SK-N-MC (cell line): ENCODE measurements around the gene TMEM185B.

Experiments
- EZH2 ChIP-seq: fragments of 200-600 bp; sonication (generic); IDR thresholded peaks from one replicate; pipeline ENCODE4 v1.6.1; 2017; ENCODE audit warnings: antibody characterized with exemption
- FOXP2 ChIP-seq: optimal IDR thresholded peaks from 2 replicates; pipeline ENCODE3; 2011; ENCODE audit warnings: mild to moderate bottlenecking, moderate library complexity; ENCODE audit not compliant: insufficient read depth; ENCODE audit errors: extremely low read length, control extremely low read depth
- POLR2AphosphoS5 ChIP-seq: IDR thresholded peaks from 2 replicates; pipeline ENCODE4 v1.6.1; 2012; ENCODE audit warnings: mild to moderate bottlenecking, low read depth, low read length, borderline replicate concordance

DNA sequence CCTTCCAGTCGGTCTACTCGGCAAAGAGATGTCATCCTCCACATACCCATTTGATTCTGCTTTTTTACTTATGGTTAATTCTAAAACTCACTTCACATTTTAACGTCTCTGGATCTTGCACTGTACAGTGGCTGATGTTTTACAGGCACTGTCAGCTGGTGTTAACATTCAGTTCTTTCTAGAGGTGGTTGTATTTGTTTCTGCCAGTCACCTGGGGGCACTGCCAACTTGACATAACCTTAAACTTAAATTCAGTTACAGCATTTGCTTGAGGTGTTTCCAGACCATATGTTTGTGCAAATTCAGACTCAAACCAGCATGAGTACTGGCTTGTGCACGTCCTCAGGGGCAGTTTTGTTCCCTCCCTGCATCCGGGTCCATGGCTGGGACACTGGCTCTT lies 5.3 kb upstream of the TMEM185B start:
- TF ChIP-seq EZH2 (no peak), POLR2AphosphoS5 (no peak), FOXP2 (no peak)
